GM23248 (cell line): ENCODE measurements around the gene NAA25.

Experiments
- EZH2 ChIP-seq: fragments of 200-600 bp; sonication (generic); IDR thresholded peaks from 2 replicates; pipeline ENCODE4 v1.6.1; 2018; ENCODE audit warnings: antibody characterized with exemption, mild to moderate bottlenecking; ENCODE audit not compliant: insufficient read depth, poor library complexity, severe bottlenecking
- EZH2phosphoT487 ChIP-seq: fragments of 200-600 bp; sonication (generic); IDR thresholded peaks from 2 replicates; pipeline ENCODE4 v1.6.1; 2018; ENCODE audit warnings: antibody characterized with exemption, moderate library complexity, mild to moderate bottlenecking, low read depth; ENCODE audit not compliant: insufficient read depth

DNA sequence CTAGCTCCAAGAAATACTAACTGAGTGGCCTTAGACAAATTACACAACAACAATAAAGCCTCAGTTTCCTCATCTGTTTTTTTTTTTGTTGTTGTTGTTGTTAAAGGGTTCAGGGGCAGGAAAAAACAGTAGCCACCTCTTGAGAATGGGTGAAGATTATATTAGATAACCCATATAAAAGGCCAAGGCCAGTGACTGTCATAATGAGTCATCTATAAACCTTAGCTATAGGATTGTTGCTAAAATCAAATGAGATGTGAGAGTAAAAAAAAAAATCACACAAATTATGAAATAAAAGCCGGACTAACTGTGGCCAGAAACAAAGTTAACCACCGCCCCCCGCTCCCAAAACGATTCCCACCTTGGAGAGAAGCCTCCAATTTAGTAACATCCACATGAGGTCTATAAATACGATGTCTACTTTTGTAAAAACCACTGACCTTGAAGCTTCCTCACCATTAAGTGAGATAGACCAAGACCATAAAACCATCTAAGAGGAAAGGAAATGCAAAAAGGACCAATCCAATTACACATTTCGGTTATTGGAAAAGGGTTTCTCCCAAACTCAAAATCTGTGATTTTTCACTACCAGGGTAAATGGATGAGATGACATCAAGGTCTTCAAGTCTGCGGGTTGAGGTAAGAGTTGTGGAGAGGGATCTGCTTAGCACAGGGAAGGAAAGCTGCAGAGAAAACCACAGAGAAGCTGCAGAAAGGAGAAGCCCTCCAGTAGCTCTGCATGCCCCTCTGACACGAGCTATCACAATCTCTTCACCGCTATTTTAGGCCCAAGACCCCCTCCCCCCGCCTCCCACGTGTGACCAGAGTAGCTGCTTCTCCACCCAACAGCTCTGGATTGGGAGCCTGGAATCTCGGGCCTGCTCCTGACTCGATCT is 1.0 kb downstream of the NAA25 start:
- TF ChIP-seq EZH2phosphoT487 = no peak
- no peak for TF ChIP-seq EZH2
